MM.1S (cell line): ENCODE results near the gene F7.
A peak's percentile ranks its signal among the peaks of the same experiment; 100 is the strongest.

Experiments
- DNase-seq: peaks from one replicate; pipeline ENCODE4 v3.0.0-alpha.2; 2015
- H2AFZ ChIP-seq: fragments of 300-600 bp; sonication (generic); 2 replicates; pipeline ENCODE4 v1.6.0; 2016; ENCODE audit warnings: antibody characterized with exemption, low read length
- H3F3A ChIP-seq: fragments of 300-600 bp; sonication (generic); 2 replicates; pipeline ENCODE4 v1.6.1; 2016; ENCODE audit warnings: mild to moderate bottlenecking, antibody characterized with exemption, low read length, moderate library complexity, mixed read lengths; ENCODE audit not compliant: insufficient read depth
- H3K27ac ChIP-seq: fragments of 300-600 bp; sonication (generic); 2 replicates; pipeline ENCODE4 v1.5.1; 2016; ENCODE audit warnings: mild to moderate bottlenecking, low read length
- H3K27me3 ChIP-seq: fragments of 300-600 bp; sonication (generic); replicated peaks from 2 replicates; pipeline ENCODE4 v1.6.0; 2016; ENCODE audit warnings: low read length; ENCODE audit not compliant: insufficient read depth
- H3K36me3 ChIP-seq: fragments of 300-600 bp; sonication (generic); replicated peaks from 2 replicates; pipeline ENCODE4 v1.6.1; 2016; ENCODE audit warnings: mild to moderate bottlenecking, low read length, mixed read lengths; ENCODE audit not compliant: insufficient read depth
- H3K4me1 ChIP-seq: fragments of 300-600 bp; sonication (generic); 2 replicates; pipeline ENCODE4 v1.6.1; 2016; ENCODE audit warnings: low read length, mixed read lengths
- H3K4me2 ChIP-seq: fragments of 300-600 bp; sonication (generic); 2 replicates; pipeline ENCODE4 v1.6.0; 2016; ENCODE audit warnings: low read depth, low read length
- H3K4me3 ChIP-seq: fragments of 300-600 bp; sonication (generic); 2 replicates; pipeline ENCODE4 v1.5.1; 2016; ENCODE audit warnings: low read length, mixed read lengths
- H3K79me2 ChIP-seq: fragments of 300-600 bp; sonication (generic); 2 replicates; pipeline ENCODE4 v1.6.1; 2016; ENCODE audit warnings: mixed run types, low read length, mixed read lengths
- H3K9ac ChIP-seq: fragments of 300-600 bp; sonication (generic); 2 replicates; pipeline ENCODE4 v1.6.1; 2016; ENCODE audit warnings: low read length, mixed read lengths
- H3K9me2 ChIP-seq: fragments of 300-600 bp; sonication (generic); replicated peaks from 2 replicates; pipeline ENCODE4 v1.6.1; 2016; ENCODE audit warnings: mild to moderate bottlenecking, low read length, mixed read lengths; ENCODE audit not compliant: insufficient read depth
- H3K9me3 ChIP-seq: fragments of 300-600 bp; sonication (generic); replicated peaks from 2 replicates; pipeline ENCODE4 v1.6.1; 2016; ENCODE audit warnings: mild to moderate bottlenecking, low read length, mixed read lengths; ENCODE audit not compliant: insufficient read depth
- H4K20me1 ChIP-seq: fragments of 300-600 bp; sonication (generic); 2 replicates; pipeline ENCODE4 v1.6.1; 2016; ENCODE audit warnings: mild to moderate bottlenecking, low read length, moderate library complexity, mixed read lengths; ENCODE audit not compliant: insufficient read depth
- EZH2 ChIP-seq: fragments of 300-600 bp; sonication (generic); optimal IDR thresholded peaks from 2 replicates; pipeline ENCODE3; 2017; ENCODE audit warnings: low read depth, mild to moderate bottlenecking, antibody characterized with exemption, low read length, mixed read lengths
- EZH2phosphoT487 ChIP-seq: fragments of 300-600 bp; sonication (generic); IDR thresholded peaks from 2 replicates; pipeline ENCODE4 v1.6.1; 2018; ENCODE audit warnings: antibody characterized with exemption, low read length
- TF ChIP-seq, protein P1 (sequence below): fragments of 300-600 bp; sonication (generic); IDR thresholded peaks from 2 replicates; pipeline ENCODE4 v1.5.1; 2016; ENCODE audit warnings: antibody characterized with exemption, low read length, mixed read lengths

Gene F7

DNA sequence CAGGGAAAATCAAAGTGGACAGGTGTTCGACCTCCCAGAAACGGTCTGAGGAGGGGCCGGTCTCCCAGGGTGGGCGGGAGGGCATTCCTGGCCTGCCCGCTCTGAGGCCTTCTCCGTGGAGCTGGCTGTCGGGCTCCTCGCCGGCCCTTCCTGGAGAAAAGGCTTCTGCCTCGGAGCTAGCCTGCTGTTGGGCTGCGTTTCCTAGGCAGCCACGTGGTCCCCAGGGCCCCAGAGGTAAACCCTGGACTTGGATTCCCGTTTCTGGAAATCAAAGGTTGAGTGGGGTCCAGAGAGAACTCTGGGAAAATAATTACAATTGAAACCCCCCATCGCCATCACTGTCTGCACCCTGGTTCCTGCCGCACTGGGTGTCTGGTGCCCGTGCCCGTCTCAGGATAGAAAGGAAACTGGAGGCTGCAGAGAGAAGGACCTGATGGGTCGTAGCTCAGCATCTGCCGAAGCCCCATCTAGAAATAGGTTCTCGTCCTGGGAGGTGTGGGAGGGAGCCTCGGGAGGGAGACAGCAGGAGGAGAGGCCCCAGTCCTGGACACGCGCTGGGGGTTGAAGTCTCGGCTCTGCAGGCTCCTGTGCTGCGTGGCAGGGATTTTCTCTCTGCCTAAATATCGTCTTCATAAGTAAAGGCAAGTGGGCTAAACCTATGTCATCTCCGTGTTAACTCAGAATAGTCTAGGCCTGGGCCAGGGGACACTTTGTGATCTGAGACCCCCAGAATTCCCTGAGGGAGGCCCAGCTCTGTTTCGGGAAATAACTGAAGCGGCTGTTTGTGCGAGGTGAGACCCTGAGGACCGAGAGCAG, 45.2 kb downstream of the F7 start:
- no peaks in the 10 kb centered on the region for H3K9me2 ChIP-seq
- no peak overlapping the region for H2AFZ ChIP-seq
- H3K9me3 ChIP-seq = no peaks in the 10 kb centered on the region
- peaks cover 4% of the 10 kb centered on the region; the same call in 1 of the 2 replicates for H3F3A ChIP-seq
- H3K27me3 ChIP-seq = peaks cover 59% of the 10 kb centered on the region
- no peaks in the 10 kb centered on the region for H3K36me3 ChIP-seq
- TF ChIP-seq EZH2phosphoT487 (no peak), EZH2 (no peak)
- H3K4me1 ChIP-seq = peaks cover 12% of the 10 kb centered on the region
- no peak for DNase-seq
- no peak overlapping the region for H3K9ac ChIP-seq
- no peaks in the 10 kb centered on the region for H3K79me2 ChIP-seq
- H3K27ac ChIP-seq = no peak overlapping the region
- no peak overlapping the region for H3K4me2 ChIP-seq
- H4K20me1 ChIP-seq = no peaks in the 10 kb centered on the region
- H3K4me3 ChIP-seq = no peak overlapping the region

DNA sequence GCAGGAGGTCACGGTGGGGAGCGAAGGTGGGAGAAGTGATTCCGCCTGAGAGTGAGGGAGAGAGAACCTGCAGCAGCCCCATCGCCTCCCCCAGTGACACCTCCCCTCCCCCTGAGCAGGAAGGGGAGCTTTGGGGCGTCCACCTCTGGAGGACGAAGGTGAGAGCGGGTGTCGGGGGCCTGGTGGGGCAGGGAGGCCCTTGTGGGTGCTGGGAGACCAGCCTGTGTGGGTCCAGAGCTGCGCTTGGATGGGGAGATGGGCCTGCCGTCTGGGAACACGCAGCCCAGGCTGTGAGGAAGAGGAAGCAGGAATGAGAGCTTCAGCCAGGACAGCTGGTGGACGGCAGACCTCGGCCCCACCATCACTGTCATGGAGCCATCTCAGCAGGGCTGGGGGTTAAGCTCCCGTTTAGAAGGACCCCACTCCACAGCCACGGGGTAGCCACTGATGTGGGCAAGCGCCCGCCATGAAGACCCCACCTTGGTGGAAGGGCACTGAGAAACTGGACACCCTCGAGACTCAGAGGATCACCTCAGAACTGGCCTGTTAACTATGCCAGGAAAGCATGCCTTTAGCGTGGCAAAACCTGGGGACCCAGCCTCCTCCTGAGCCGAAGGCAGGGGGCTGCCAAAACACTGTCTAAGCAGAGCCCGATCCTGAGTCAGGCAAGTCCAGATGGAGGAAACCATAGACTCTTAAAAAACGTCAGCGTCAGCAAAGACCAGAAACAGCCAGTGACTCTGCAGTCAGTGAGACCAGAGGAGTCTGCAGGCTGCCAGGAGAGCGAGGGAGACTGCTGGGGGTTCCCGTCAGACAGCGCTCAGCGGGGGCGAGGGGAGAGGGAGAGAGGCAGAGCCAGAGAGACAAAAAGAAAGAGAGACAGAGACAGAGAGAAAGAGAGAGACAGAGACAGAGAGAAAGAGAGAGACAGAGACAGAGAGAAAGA, 46.4 kb downstream of the F7 start:
- Histone ChIP-seq H3K9me2 (no peaks in the 10 kb centered on the region), H3K9me3 (no peaks in the 10 kb centered on the region), H3K36me3 (no peaks in the 10 kb centered on the region), H4K20me1 (no peaks in the 10 kb centered on the region), H3K27ac (no peak overlapping the region), H3K9ac (no peak overlapping the region; the same call in 1 of the 2 replicates), H3K27me3 (peaks cover 59% of the 10 kb centered on the region), H3K79me2 (no peaks in the 10 kb centered on the region), H2AFZ (peak overlapping the region; percentile 41; the same call in 1 of the 2 replicates), H3K4me1 (peaks cover 8% of the 10 kb centered on the region), H3K4me3 (no peak overlapping the region; the same call in 1 of the 2 replicates), H3F3A (peaks cover 4% of the 10 kb centered on the region; the same call in 1 of the 2 replicates), H3K4me2 (peak overlapping the region; percentile 62)
- peak; percentile 58 for DNase-seq
- TF ChIP-seq EZH2phosphoT487 (no peak), EZH2 (no peak)
- TF ChIP-seq, protein P1, sequence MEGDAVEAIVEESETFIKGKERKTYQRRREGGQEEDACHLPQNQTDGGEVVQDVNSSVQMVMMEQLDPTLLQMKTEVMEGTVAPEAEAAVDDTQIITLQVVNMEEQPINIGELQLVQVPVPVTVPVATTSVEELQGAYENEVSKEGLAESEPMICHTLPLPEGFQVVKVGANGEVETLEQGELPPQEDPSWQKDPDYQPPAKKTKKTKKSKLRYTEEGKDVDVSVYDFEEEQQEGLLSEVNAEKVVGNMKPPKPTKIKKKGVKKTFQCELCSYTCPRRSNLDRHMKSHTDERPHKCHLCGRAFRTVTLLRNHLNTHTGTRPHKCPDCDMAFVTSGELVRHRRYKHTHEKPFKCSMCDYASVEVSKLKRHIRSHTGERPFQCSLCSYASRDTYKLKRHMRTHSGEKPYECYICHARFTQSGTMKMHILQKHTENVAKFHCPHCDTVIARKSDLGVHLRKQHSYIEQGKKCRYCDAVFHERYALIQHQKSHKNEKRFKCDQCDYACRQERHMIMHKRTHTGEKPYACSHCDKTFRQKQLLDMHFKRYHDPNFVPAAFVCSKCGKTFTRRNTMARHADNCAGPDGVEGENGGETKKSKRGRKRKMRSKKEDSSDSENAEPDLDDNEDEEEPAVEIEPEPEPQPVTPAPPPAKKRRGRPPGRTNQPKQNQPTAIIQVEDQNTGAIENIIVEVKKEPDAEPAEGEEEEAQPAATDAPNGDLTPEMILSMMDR = no peak

GRCh38 chr13:113152691-113152983, 47.0 kb downstream of the F7 start:
- Histone ChIP-seq H3K27ac (no peak overlapping the region), H2AFZ (peak overlapping the region; percentile 41; the same call in 1 of the 2 replicates)

More at GRCh38 chr13:113152691-113152983, 47.0 kb downstream of the F7 start:
- Histone ChIP-seq H3K36me3 (no peaks in the 10 kb centered on the region), H3K79me2 (no peaks in the 10 kb centered on the region), H3K9me2 (no peaks in the 10 kb centered on the region), H3K4me1 (peaks cover 8% of the 10 kb centered on the region), H3K9ac (no peak overlapping the region), H4K20me1 (no peaks in the 10 kb centered on the region), H3K9me3 (no peaks in the 10 kb centered on the region), H3F3A (peaks cover 4% of the 10 kb centered on the region; the same call in 1 of the 2 replicates), H3K27me3 (peaks cover 59% of the 10 kb centered on the region), H3K4me3 (no peak overlapping the region), H3K4me2 (peak overlapping the region; percentile 62; the same call in 1 of the 2 replicates)
- DNase-seq = no peak
- TF ChIP-seq, protein P1 = no peak
- TF ChIP-seq EZH2 (no peak), EZH2phosphoT487 (no peak)
